ENCODE data around the gene PLAAT3. TPM values are rescaled to one million over a fixed set of nuclear protein-coding genes. Genes with fewer than 3 reads are reported as not detected.
"Not testable (repeated sequence)": the region's sequence is repeated elsewhere in the genome, so short reads cannot be mapped to it uniquely, and the experiment has no call there.

The PLAAT3 gene
- total RNA-seq, 1 donor from 2014 or later = 68.2 TPM

DNA sequence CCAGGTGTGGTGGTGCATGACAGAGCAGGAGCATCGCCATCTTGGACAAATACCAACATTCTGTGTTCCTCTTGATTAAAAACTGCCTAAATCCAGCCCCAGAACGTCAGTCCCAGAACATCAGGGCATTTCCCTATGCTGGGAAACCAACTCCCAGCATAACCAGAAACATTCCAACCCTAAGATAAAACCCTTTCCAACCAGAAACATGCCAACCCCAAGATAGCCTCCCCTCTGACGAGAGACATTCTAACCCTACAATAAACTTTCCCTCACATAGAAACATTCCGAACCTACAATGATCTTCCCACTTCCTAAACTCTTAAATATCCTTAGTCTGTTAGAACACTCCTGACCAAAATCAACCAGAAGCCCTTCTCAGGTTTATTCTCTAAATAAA lies 66.1 kb downstream of the PLAAT3 start:
- DNase-seq (ENCODE audit: low read depth) = no peak
- no peak overlapping the region for H3K4me3 ChIP-seq (ENCODE audit: low read depth, low read length)
- TF ChIP-seq, protein P1, sequence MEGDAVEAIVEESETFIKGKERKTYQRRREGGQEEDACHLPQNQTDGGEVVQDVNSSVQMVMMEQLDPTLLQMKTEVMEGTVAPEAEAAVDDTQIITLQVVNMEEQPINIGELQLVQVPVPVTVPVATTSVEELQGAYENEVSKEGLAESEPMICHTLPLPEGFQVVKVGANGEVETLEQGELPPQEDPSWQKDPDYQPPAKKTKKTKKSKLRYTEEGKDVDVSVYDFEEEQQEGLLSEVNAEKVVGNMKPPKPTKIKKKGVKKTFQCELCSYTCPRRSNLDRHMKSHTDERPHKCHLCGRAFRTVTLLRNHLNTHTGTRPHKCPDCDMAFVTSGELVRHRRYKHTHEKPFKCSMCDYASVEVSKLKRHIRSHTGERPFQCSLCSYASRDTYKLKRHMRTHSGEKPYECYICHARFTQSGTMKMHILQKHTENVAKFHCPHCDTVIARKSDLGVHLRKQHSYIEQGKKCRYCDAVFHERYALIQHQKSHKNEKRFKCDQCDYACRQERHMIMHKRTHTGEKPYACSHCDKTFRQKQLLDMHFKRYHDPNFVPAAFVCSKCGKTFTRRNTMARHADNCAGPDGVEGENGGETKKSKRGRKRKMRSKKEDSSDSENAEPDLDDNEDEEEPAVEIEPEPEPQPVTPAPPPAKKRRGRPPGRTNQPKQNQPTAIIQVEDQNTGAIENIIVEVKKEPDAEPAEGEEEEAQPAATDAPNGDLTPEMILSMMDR (conservative IDR thresholded peaks at IDR 0.05; ENCODE audit: low read depth, low read length) = no peak

GRCh38 chr11:63547061-63547460 lies 67.2 kb downstream of the PLAAT3 start:
- TF ChIP-seq, protein P1 (conservative IDR thresholded peaks at IDR 0.05; ENCODE audit: low read depth, low read length) = no peak
- no peak overlapping the region for H3K4me3 ChIP-seq (ENCODE audit: low read depth, low read length)
- no peak for DNase-seq (ENCODE audit: low read depth)

GRCh38 chr11:63543711-63544110 lies 70.5 kb downstream of the PLAAT3 start:
- no peak overlapping the region for H3K4me3 ChIP-seq (ENCODE audit: low read depth, low read length)
- TF ChIP-seq, protein P1 (conservative IDR thresholded peaks at IDR 0.05; ENCODE audit: low read depth, low read length) = no peak

DNA sequence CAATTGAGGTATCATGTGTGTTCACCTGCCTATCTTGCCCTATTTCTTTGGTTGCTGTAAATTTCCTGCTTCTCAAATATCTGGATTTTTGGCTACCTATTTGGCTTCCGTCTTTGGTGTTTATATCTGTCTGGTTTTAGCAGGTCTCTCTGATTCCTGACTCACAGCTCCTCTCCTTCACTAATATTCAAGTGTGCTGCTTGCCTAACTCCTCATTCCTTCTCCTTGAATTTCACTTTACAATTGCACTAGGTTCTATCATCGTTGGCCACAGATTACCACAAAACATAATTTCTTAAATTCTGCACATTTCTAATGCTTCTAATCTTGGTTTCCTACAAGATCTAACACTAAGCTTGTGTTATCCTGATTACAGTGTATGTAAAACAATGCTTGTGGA lies 71.7 kb downstream of the PLAAT3 start:
- not testable (repeated sequence) for DNase-seq (ENCODE audit: low read depth)

More at GRCh38 chr11:63543711-63544110, 70.5 kb downstream of the PLAAT3 start:
- DNase-seq (ENCODE audit: low read depth) = no peak

GRCh38 chr11:63537293-63538101 lies 76.7 kb downstream of the PLAAT3 start:
- DNase-seq (ENCODE audit: low read depth) = no peak
- H3K4me3 ChIP-seq (ENCODE audit: low read depth, low read length) = peak overlapping the region; percentile 41
- TF ChIP-seq, protein P1 (conservative IDR thresholded peaks at IDR 0.05; ENCODE audit: low read depth, low read length) = no peak

More for the DNA sequence above, 71.7 kb downstream of the PLAAT3 start:
- H3K4me3 ChIP-seq (ENCODE audit: low read depth, low read length) = not testable (repeated sequence)

- TF ChIP-seq, protein P1 (conservative IDR thresholded peaks at IDR 0.05; ENCODE audit: low read depth, low read length) = no peak
- DNase-seq (ENCODE audit: low read depth) = peak; percentile 43
These were observed 77.5 kb downstream of the PLAAT3 start, which contains the start of gene PLAAT4 for GRCh38 chr11:63536669-63537292. TSS of gene PLAAT4 (plus strand) at chr11:63536808. CDS start at chr11:63536869, 61 bp downstream.

DNA sequence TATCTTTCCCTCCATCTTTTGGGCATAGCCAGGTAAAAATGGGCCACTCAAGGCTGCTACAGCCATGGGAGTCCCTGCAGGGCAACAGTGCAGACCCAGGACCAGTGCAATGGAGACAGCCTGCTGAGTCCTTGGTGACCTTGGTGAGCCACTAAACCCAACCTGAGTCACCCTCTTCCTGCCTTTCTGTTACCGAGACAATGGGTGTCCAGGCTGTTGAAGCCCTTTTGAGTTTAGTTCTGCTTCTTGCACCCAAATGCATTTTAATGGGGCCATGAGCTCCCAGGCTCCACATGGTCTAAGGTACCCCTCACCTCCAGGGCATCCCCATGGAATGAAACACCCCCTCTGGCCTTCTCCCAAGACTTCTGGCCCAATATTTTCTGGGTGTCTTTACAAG lies 78.5 kb downstream of the PLAAT3 start:
- TF ChIP-seq, protein P1 (conservative IDR thresholded peaks at IDR 0.05; ENCODE audit: low read depth, low read length) = no peak
- no peak for DNase-seq (ENCODE audit: low read depth)
- H3K4me3 ChIP-seq (ENCODE audit: low read depth, low read length) = no peak overlapping the region

More at GRCh38 chr11:63536669-63537292, 77.5 kb downstream of the PLAAT3 start, which contains the start of gene PLAAT4:
- peak within 1 kb of the TSS; percentile 41 for H3K4me3 ChIP-seq (ENCODE audit: low read depth, low read length)

Data from epithelial cell of proximal tubule (primary cell).